GM12892 (cell line): Measurements from ENCODE around the gene SPHK2.

Experiments used
- POLR2A ChIP-seq: IDR thresholded peaks from 2 replicates; pipeline ENCODE4 v1.6.1; 2011; ENCODE audit warnings: low read depth, low read length, control low read depth
- POLR2AphosphoS5 ChIP-seq: IDR thresholded peaks from 2 replicates; pipeline ENCODE4 v1.6.1; 2011; ENCODE audit warnings: low read depth, low read length, control low read depth

DNA sequence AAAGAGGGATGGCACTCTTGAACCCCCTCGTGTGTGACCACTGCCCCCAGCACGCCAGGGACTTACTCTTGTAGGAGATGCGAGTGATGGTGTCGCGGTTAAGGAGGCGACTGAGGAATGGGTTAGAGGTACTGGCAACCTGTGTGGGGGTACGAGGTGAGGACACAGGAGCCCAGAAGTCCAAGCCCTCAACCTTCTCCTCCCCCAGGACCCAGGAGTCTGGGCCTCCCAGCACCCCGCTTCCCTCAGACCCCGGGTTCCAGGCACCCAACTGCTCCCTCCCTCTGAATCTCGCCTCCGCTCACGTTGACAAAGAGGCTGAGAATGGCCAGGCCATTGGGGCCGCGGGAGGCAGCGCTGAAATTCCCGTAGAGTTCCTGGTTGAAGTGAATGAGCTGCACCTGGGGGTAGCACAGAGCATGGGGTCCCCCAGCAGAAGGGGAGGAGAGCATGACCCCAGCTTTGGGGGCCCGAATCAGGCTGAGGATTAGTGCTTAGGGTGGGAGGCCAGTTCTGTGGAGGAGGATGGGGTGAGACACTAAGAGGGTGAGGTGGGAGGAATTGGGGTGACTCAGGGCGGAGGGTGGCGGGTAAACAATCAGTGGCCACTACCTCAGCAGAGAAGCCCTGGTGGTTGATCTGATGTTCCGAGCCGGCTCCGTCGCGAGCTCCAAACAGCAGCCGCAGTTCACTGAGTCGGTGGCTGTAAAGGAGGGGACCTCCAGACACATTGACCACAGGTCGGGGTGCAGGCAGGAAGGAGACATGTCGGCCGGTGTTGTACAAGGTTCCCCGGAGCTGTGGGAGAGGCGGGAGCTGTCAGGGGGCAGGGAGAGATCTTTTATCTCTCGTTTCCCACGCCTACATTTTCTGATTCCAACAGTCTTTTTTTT is 20.4 kb downstream of the SPHK2 start:
- TF ChIP-seq POLR2A (no peak), POLR2AphosphoS5 (no peak)
